Natural killer cell (primary cell): Measurements from ENCODE around the gene HOXB6. TPM values are rescaled to one million over a fixed set of nuclear protein-coding genes. Genes with fewer than 3 reads are reported as not detected.

ENCODE experiments used
- ATAC-seq, 3 donors: fragments of 150-1000 bp in 2 of 3; fragments of 200-7000 bp in 1 of 3; cut with Tn5 transposase; 1 replicate in 1 of 3; 2 replicates in 2 of 3; pipeline ENCODE4 v1.10.0; 2021; ENCODE audit warnings: mild to moderate bottlenecking in 2 of 3, moderate library complexity in 2 of 3
- DNase-seq, 2 donors: peaks; one replicate each; pipeline versions ENCODE4 v3.0.0 to v3.0.0-alpha.2; 2013 to 2021; ENCODE audit warnings: mixed read lengths in 1 of 2
- H3K27ac ChIP-seq: one replicate; pipeline ENCODE4 v1.5.1; 2013; ENCODE audit warnings: mild to moderate bottlenecking, low read length
- H3K27me3 ChIP-seq: one replicate; pipeline ENCODE4 v1.6.1; 2013; ENCODE audit warnings: low read length; ENCODE audit not compliant: control insufficient read depth, insufficient read depth
- H3K36me3 ChIP-seq: one replicate; pipeline ENCODE4 v1.6.1; 2013; ENCODE audit warnings: low read length; ENCODE audit not compliant: control insufficient read depth, insufficient read depth
- H3K4me1 ChIP-seq: one replicate; pipeline ENCODE4 v1.6.1; 2013; ENCODE audit warnings: low read length; ENCODE audit not compliant: control insufficient read depth, insufficient read depth
- H3K4me3 ChIP-seq: one replicate; pipeline ENCODE4 v1.5.1; 2013; ENCODE audit warnings: low read length
- H3K9me3 ChIP-seq: one replicate; pipeline ENCODE4 v1.6.1; 2013; ENCODE audit warnings: low read length; ENCODE audit not compliant: control insufficient read depth, insufficient read depth
- H3K27ac Mint-ChIP-seq, 2 donors: one replicate each; pipeline ENCODE4 v1.8.0; 2022; ENCODE audit warnings: mild to moderate bottlenecking in 2 of 2, mixed read lengths in 2 of 2, moderate library complexity in 1 of 2
- H3K27me3 Mint-ChIP-seq, 2 donors: one replicate each; pipeline ENCODE4 v1.8.0; 2022; ENCODE audit warnings: low read depth in 2 of 2, mixed read lengths in 2 of 2
- H3K36me3 Mint-ChIP-seq: one replicate; pipeline ENCODE4 v1.8.0; 2022; ENCODE audit warnings: mixed read lengths
- H3K4me1 Mint-ChIP-seq, 2 donors: one replicate each; pipeline ENCODE4 v1.8.0; 2022; ENCODE audit warnings: mixed read lengths in 2 of 2
- H3K4me3 Mint-ChIP-seq: one replicate; pipeline ENCODE4 v1.8.0; 2022; ENCODE audit warnings: mild to moderate bottlenecking, moderate library complexity, mixed read lengths
- H3K9me3 Mint-ChIP-seq, 2 donors: one replicate each; pipeline ENCODE4 v1.8.0; 2022; ENCODE audit warnings: mixed read lengths in 2 of 2
- whole genome bisulfite sequencing: methylation state at CpG from one replicate; pipeline ENCODE4 v1.1.7; 2013; ENCODE audit warnings: missing lambda C conversion rate; ENCODE audit not compliant: insufficient coverage; 5-methylcytosine and 5-hydroxymethylcytosine counted together
- intact Hi-C: fragments of 100-400 bp; cut with micrococcal nuclease; formaldehyde crosslinking; loops from one replicate; pipeline ENCODE4 v1.14.2; 2022
- total RNA-seq, 4 donors: library from RNA; stranded (reverse); fragments of 120-200 nt in 1 of 4; gene quantifications; one replicate each; pipeline versions ENCODE4 v1.2.3 to v1.2.4, GENCODE V29; 2013 to 2022
- TF ChIP-seq, protein P1 (sequence below): fragments of 200-600 bp; IDR thresholded peaks from one replicate; pipeline ENCODE4 v1.8.0; 2022; ENCODE audit warnings: antibody characterized with exemption

The HOXB6 gene
- total RNA-seq, 3 donors from 2014 or later (not counting 1 experiment from before 2014, with no cell fraction given) = not detected

DNA sequence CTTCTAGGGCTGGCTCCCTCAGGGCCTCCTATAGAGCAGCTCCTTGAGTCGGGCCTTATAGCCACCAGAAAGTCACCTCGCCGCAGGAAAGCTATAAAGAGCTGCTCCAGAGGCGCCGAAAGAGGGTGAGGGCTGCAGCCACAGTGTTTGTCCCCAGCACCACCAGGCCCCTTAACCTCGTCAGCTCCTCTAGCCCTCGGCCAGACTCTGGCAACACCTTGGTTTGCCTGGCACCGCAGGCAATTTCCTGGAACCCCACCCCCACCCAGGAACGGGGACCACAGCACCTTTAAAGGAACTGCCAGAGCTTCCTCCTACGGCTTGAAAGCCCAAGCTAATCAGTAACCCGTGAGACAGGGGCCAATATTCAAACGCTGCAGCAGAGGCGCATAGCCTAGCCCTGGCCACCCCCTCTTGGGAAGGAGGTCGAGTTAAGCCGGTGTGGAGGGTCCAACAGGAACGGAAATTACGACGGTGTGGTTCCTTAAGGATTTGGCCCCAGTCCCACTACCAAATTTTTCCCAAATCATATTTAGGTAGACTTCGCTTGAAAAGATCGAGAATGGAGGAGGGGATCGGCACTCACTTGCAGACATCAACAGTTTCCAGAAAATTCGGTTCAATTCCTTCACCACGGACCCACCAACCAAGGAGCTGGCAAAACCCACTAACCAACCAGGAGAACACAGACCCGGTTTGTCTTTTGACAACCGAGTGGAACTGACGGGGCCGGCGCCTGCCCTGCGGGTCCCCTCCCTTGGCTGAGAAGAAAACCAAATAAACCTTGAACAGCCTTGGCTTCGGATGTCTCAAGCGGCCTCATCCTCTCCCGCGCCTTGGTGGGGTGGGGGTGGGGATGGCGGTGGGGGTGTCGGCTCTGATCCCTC is 3.0 kb downstream of the HOXB6 start:
- Mint-ChIP-seq H3K27ac (no peak overlapping the region), H3K4me3 (no peak overlapping the region), H3K9me3 (no peaks in the 10 kb centered on the region), H3K4me1 (peaks cover 20 to 27% of the 10 kb centered on the region in 2 donors), H3K36me3 (no peaks in the 10 kb centered on the region), H3K27me3 (peaks cover 65 to 83% of the 10 kb centered on the region in 2 donors)
- TF ChIP-seq, protein P1, sequence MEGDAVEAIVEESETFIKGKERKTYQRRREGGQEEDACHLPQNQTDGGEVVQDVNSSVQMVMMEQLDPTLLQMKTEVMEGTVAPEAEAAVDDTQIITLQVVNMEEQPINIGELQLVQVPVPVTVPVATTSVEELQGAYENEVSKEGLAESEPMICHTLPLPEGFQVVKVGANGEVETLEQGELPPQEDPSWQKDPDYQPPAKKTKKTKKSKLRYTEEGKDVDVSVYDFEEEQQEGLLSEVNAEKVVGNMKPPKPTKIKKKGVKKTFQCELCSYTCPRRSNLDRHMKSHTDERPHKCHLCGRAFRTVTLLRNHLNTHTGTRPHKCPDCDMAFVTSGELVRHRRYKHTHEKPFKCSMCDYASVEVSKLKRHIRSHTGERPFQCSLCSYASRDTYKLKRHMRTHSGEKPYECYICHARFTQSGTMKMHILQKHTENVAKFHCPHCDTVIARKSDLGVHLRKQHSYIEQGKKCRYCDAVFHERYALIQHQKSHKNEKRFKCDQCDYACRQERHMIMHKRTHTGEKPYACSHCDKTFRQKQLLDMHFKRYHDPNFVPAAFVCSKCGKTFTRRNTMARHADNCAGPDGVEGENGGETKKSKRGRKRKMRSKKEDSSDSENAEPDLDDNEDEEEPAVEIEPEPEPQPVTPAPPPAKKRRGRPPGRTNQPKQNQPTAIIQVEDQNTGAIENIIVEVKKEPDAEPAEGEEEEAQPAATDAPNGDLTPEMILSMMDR = no peak
- no peaks in the 10 kb centered on the region for H3K9me3 ChIP-seq
- no peak overlapping the region for H3K4me3 ChIP-seq
- no peak for ATAC-seq
- DNase-seq = no peak
- no peak overlapping the region for H3K27ac ChIP-seq
- H3K36me3 ChIP-seq = no peaks in the 10 kb centered on the region
- intact Hi-C loops = no loop called here
- H3K4me1 ChIP-seq = peaks cover 41% of the 10 kb centered on the region
- H3K27me3 ChIP-seq = peaks cover 76% of the 10 kb centered on the region
- WGBS = 53% methylated on average over 35 of the region's 35 CpGs

DNA sequence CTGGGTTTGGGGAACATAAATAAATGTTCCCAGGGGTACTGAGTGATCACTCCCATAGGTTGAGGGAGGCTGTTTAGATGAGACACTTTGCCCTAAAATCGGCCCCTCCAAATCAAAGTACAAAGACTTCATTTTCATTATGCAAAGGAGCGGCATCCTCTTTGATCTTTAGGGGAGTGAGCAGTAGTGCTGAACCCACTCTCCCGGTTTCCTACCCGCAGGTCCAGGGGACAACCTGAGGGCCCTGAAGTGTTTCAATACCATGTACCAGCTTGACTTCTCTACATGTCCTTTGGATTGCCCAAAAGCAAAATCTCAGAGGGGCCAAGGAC is 3.6 kb downstream of the HOXB6 start:
- TF ChIP-seq, protein P1 = no peak
- H3K9me3 Mint-ChIP-seq = no peaks in the 10 kb centered on the region
- WGBS = 97% methylated on average over 3 of the region's 4 CpGs
- no peak for ATAC-seq
- no peaks in the 10 kb centered on the region for H3K9me3 ChIP-seq
- H3K36me3 ChIP-seq = no peaks in the 10 kb centered on the region
- H3K36me3 Mint-ChIP-seq = no peaks in the 10 kb centered on the region
- H3K4me3 Mint-ChIP-seq = no peak overlapping the region
- intact Hi-C loops = no loop called here
- peaks cover 27 to 33% of the 10 kb centered on the region in 2 donors for H3K4me1 Mint-ChIP-seq
- H3K27ac ChIP-seq = no peak overlapping the region
- H3K27me3 ChIP-seq = peaks cover 82% of the 10 kb centered on the region
- H3K4me1 ChIP-seq = peaks cover 47% of the 10 kb centered on the region
- no peak for DNase-seq
- no peak overlapping the region for H3K27ac Mint-ChIP-seq
- peaks cover 71 to 84% of the 10 kb centered on the region in 2 donors for H3K27me3 Mint-ChIP-seq
- H3K4me3 ChIP-seq = no peak overlapping the region

DNA sequence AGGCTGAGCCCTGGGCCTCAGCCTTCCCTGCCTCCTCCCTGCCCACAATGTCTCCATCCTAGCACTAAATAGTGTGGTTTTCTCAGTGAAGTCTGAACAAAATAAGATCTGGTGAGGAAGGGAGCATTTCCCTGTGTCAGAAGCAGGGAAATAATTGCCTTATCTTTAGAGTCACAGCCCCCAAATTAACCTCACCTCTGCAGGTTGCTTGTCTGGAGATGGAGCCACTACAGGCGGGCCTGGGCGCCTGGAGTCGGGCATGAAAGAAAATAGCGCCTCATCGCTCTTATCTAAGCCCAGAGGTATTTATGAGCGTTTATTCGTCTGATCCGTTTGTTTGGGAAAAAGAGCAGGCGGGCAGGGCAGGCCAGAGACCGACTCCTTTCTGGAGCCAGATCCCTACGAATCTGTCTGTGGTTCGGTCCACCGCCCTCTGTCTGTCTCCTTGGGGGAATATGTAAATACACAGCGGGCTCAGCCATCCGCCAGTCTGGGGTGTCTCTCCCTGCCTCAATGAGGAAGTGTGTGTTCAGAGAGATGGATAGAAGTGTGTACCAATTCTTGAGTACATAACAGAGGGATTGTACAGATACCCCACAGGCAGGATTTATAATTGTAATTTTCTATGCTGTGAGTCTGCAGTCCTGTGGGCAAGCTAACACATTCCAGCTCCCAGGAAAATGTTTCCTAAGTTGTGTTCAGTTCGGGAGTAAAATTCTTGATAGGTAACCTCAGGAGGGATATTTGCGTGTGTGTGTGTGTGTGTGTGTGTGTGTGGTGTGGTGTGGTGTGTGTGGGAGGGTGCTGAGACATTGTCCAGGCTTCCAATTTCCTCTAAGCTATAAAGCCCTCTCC is 4.3 kb downstream of the HOXB6 start:
- 87% methylated on average over 17 of the region's 17 CpGs for WGBS
- no peak overlapping the region for H3K27ac ChIP-seq
- H3K4me1 Mint-ChIP-seq = peaks cover 28 to 35% of the 10 kb centered on the region in 2 donors
- H3K9me3 Mint-ChIP-seq = no peaks in the 10 kb centered on the region
- H3K4me3 Mint-ChIP-seq = no peak overlapping the region
- peaks cover 87% of the 10 kb centered on the region for H3K27me3 ChIP-seq
- no peak overlapping the region for H3K4me3 ChIP-seq
- ATAC-seq (no peak), DNase-seq (no peak)
- peaks cover 78 to 86% of the 10 kb centered on the region in 2 donors for H3K27me3 Mint-ChIP-seq
- H3K4me1 ChIP-seq = peaks cover 50% of the 10 kb centered on the region
- intact Hi-C loops = no loop called here
- no peaks in the 10 kb centered on the region for H3K36me3 Mint-ChIP-seq
- H3K9me3 ChIP-seq = no peaks in the 10 kb centered on the region
- TF ChIP-seq, protein P1 = no peak
- H3K36me3 ChIP-seq = no peaks in the 10 kb centered on the region
- no peak overlapping the region for H3K27ac Mint-ChIP-seq
